Kidney epithelial cell (primary cell): ENCODE measurements around the gene SRGN. TPM values are rescaled to one million over a fixed set of nuclear protein-coding genes. Genes with fewer than 3 reads are reported as not detected.
"Not testable (repeated sequence)": the region's sequence is repeated elsewhere in the genome, so short reads cannot be mapped to it uniquely, and the experiment has no call there.

Source experiments
- DNase-seq: peaks from one replicate; pipeline ENCODE4 v3.0.0-alpha.2; 2010; ENCODE audit warnings: low read depth
- H3K27me3 ChIP-seq: 2 replicates; pipeline ENCODE4 v1.6.0; 2011; ENCODE audit warnings: low read length; ENCODE audit not compliant: control insufficient read depth, insufficient read depth
- H3K36me3 ChIP-seq: 2 replicates; pipeline ENCODE4 v1.5.1; 2011; ENCODE audit warnings: low read length; ENCODE audit not compliant: control insufficient read depth, insufficient read depth
- H3K4me3 ChIP-seq: 2 replicates; pipeline ENCODE4 v1.5.1; 2011; ENCODE audit warnings: low read depth, mild to moderate bottlenecking, control low read depth, low read length
- total RNA-seq: library from RNA; depleted of rRNA; stranded (reverse); fragments of >200 nt; gene quantifications from 2 replicates; pipeline ENCODE4 v1.2.3, GENCODE V29; 2015
- TF ChIP-seq, protein P1 (sequence below): IDR thresholded peaks from 2 replicates; pipeline ENCODE4 v1.5.1; 2011; ENCODE audit warnings: mild to moderate bottlenecking, moderate library complexity, low read length, control low read depth, inconsistent platforms; ENCODE audit not compliant: insufficient read depth, poor library complexity, severe bottlenecking

The SRGN gene
- total RNA-seq, 1 donor from 2014 or later: 1.5 TPM

- TF ChIP-seq, protein P1, sequence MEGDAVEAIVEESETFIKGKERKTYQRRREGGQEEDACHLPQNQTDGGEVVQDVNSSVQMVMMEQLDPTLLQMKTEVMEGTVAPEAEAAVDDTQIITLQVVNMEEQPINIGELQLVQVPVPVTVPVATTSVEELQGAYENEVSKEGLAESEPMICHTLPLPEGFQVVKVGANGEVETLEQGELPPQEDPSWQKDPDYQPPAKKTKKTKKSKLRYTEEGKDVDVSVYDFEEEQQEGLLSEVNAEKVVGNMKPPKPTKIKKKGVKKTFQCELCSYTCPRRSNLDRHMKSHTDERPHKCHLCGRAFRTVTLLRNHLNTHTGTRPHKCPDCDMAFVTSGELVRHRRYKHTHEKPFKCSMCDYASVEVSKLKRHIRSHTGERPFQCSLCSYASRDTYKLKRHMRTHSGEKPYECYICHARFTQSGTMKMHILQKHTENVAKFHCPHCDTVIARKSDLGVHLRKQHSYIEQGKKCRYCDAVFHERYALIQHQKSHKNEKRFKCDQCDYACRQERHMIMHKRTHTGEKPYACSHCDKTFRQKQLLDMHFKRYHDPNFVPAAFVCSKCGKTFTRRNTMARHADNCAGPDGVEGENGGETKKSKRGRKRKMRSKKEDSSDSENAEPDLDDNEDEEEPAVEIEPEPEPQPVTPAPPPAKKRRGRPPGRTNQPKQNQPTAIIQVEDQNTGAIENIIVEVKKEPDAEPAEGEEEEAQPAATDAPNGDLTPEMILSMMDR: no peak
- H3K27me3 ChIP-seq: no peaks in the 10 kb centered on the region
- peak within 1 kb of the TSS; percentile 75 for H3K4me3 ChIP-seq
- peak; percentile 74 for DNase-seq
- no peaks in the 10 kb centered on the region for H3K36me3 ChIP-seq
These were observed 36.1 kb downstream of the SRGN start, which contains the start of gene VPS26A for GRCh38 chr10:69123747-69124562. TSS of gene VPS26A (plus strand) at chr10:69124178. CDS start at chr10:69124278, 100 bp downstream.

DNA sequence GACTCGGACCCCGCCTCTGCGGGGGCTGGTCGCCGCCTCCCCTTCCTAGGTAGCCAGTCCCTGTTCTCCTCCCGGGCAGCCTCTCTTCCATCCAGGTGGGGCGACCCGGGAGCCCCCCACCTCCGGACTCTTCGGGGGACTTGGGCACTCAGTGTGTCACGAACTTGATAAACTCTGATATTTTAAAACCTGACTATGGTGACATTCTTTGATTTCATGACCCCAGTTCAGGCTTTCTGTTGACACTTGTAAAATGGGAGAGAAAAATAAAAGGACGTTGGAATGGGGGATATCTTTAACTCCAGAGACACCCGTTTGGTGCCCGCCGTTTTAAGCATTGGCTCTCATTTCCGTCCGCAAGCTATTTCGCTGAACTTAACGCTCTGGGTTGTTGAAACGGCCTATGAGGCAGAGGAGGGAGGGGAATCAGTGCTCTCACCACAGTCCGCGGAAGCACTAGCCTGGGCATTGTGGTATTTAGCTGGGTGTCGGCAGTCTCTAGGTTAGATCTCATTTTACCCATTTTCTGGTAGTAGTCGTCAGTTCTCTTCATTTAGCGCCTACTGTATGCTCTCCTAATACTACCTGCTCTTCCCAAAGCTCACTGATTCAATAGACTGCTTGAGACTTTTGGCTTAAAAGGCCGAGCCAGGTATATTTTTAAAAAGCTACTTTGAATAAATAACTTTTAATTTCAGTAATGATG, 36.8 kb downstream of the SRGN start:
- H3K36me3 ChIP-seq: no peaks in the 10 kb centered on the region
- H3K4me3 ChIP-seq: peak overlapping the region; percentile 75
- DNase-seq: no peak
- no peaks in the 10 kb centered on the region for H3K27me3 ChIP-seq
- TF ChIP-seq, protein P1: no peak

DNA sequence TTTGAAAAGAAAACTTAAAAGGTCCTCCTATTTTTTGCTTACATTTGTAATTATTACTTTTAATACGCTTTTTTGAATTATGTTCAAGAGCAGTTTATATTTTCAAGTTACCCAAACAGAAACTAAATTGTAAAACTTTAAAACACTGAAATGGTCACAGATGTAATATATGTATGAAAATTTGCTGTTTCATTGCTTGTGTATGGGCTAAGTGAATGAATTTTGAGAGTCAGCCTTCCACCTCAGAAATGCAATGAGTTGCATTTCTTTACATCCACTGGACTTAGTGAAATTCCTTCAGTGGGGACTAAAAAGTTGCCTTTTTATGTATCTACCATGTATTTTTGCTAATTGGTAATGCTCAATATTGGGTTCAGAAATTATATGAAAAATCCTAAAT, 37.7 kb downstream of the SRGN start:
- H3K27me3 ChIP-seq: no peaks in the 10 kb centered on the region
- TF ChIP-seq, protein P1: no peak
- DNase-seq: no peak
- no peaks in the 10 kb centered on the region for H3K36me3 ChIP-seq
- H3K4me3 ChIP-seq: peak overlapping the region; percentile 75

- H3K27me3 ChIP-seq: no peaks in the 10 kb centered on the region
- no peak overlapping the region for H3K4me3 ChIP-seq
- DNase-seq: no peak
- TF ChIP-seq, protein P1: no peak
- H3K36me3 ChIP-seq: no peaks in the 10 kb centered on the region
These were observed 42.3 kb downstream of the SRGN start for GRCh38 chr10:69130251-69130650.

DNA sequence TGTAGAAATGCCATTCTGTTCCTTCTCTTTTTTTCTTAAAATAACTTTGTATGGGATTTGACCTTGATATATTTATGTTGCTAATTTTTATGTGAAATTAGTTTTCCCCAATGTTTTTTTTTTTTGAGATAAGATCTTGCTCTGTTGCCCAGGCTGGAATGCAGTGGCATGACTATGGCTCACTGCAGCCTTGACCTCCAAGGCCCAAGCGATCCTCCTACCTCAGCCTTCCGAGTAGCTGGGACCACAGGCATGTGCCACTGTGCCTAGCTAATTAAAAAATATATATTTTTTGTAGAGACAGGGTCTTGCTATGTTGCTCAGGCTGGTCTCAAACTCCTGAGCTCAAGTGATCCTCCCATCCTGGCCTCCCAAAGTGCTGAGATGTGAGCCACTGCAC, 52.1 kb downstream of the SRGN start:
- Histone ChIP-seq H3K36me3 (no peaks in the 10 kb centered on the region), H3K4me3 (no peak overlapping the region), H3K27me3 (no peaks in the 10 kb centered on the region)
- TF ChIP-seq, protein P1: no peak
- DNase-seq: no peak

GRCh38 chr10:69141304-69141703, 53.4 kb downstream of the SRGN start:
- DNase-seq: no peak
- TF ChIP-seq, protein P1: peak; percentile 8
- no peak overlapping the region for H3K4me3 ChIP-seq
- H3K36me3 ChIP-seq: no peaks in the 10 kb centered on the region
- H3K27me3 ChIP-seq: no peaks in the 10 kb centered on the region

DNA sequence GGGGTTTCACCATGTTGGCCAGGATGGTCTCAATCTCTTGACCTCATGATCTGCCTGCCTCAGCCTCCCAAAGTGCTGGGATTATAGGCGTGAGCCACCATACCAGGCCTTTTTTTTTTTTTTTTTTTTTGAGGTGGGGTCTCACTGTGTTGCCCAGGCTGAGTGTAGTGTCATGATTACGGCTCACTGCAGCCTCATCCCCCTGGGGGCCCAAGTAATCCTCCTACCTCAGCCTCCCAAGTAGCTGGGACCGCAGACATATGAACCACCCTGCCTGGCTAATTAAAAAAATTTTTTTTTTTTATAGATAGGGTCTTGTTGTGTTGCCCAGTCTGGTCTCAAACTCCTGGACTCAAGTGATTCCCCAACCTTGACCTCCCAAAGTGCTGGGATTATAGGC, 54.2 kb downstream of the SRGN start:
- not testable (repeated sequence) for H3K4me3 ChIP-seq, DNase-seq, H3K27me3 ChIP-seq, H3K36me3 ChIP-seq
